GM19467 (cell line): ENCODE data around the gene CSRP3.
A peak's percentile ranks its signal among the peaks of the same experiment; 100 is the strongest.

Source experiments
- ATAC-seq: cut with Tn5 transposase; IDR thresholded peaks from one replicate; pipeline ENCODE4 v1.9.1; 2021; ENCODE audit warnings: mild to moderate bottlenecking, moderate library complexity; ENCODE audit not compliant: unreplicated experiment

Gene CSRP3

GRCh38 chr11:19201737-19202605 lies at the start of gene CSRP3:
CSRP3 (minus strand) TSS chr11:19201983; CDS start chr11:19192448, 9,535 bp downstream.
- ATAC-seq = no peak

- no peak for ATAC-seq
Measured at GRCh38 chr11:19251577-19251976, 49.8 kb upstream of the CSRP3 start.

GRCh38 chr11:19246816-19247215 lies 45.0 kb upstream of the CSRP3 start:
- ATAC-seq = no peak

- ATAC-seq = no peak
Measured at GRCh38 chr11:19245351-19245750, 43.6 kb upstream of the CSRP3 start.

- ATAC-seq = no peak
Measured at GRCh38 chr11:19244621-19245020, 42.8 kb upstream of the CSRP3 start.

GRCh38 chr11:19244084-19244483 lies 42.3 kb upstream of the CSRP3 start:
- no peak for ATAC-seq

- ATAC-seq = no peak
Measured at GRCh38 chr11:19243613-19244012, 41.8 kb upstream of the CSRP3 start.

- no peak for ATAC-seq
Measured at GRCh38 chr11:19243143-19243542, 41.4 kb upstream of the CSRP3 start.

- ATAC-seq = no peak
Measured at GRCh38 chr11:19242179-19242932, 40.6 kb upstream of the CSRP3 start.

GRCh38 chr11:19241260-19242178 lies 39.7 kb upstream of the CSRP3 start:
- peak; percentile 19 for ATAC-seq

- ATAC-seq = peak; percentile 90
Measured at GRCh38 chr11:19240420-19241259, 38.9 kb upstream of the CSRP3 start, which contains the start of gene E2F8. E2F8 (minus strand) TSS chr11:19240945; CDS start chr11:19240121, 824 bp downstream.

GRCh38 chr11:19239039-19239438 lies 37.3 kb upstream of the CSRP3 start:
- ATAC-seq = no peak

- ATAC-seq = no peak
Measured at GRCh38 chr11:19237813-19238212, 36.0 kb upstream of the CSRP3 start.

- ATAC-seq = no peak
Measured at GRCh38 chr11:19237381-19237780, 35.6 kb upstream of the CSRP3 start.

- no peak for ATAC-seq
Measured at GRCh38 chr11:19234231-19234817, 32.5 kb upstream of the CSRP3 start.

- ATAC-seq = no peak
Measured at GRCh38 chr11:19232910-19233503, 31.2 kb upstream of the CSRP3 start.

- ATAC-seq = no peak
Measured at GRCh38 chr11:19229671-19230070, 27.9 kb upstream of the CSRP3 start.

- no peak for ATAC-seq
Measured at GRCh38 chr11:19228968-19229367, 27.2 kb upstream of the CSRP3 start.
